Measurements from ENCODE around the gene PSD4. TPM values are rescaled to one million over a fixed set of nuclear protein-coding genes. Genes with fewer than 3 reads are reported as not detected.
A peak's percentile ranks its signal among the peaks of the same experiment; 100 is the strongest.

PSD4 gene
- polyA plus RNA-seq, 5 donors: 13.1 to 20.9 (median 19.2) TPM

DNA sequence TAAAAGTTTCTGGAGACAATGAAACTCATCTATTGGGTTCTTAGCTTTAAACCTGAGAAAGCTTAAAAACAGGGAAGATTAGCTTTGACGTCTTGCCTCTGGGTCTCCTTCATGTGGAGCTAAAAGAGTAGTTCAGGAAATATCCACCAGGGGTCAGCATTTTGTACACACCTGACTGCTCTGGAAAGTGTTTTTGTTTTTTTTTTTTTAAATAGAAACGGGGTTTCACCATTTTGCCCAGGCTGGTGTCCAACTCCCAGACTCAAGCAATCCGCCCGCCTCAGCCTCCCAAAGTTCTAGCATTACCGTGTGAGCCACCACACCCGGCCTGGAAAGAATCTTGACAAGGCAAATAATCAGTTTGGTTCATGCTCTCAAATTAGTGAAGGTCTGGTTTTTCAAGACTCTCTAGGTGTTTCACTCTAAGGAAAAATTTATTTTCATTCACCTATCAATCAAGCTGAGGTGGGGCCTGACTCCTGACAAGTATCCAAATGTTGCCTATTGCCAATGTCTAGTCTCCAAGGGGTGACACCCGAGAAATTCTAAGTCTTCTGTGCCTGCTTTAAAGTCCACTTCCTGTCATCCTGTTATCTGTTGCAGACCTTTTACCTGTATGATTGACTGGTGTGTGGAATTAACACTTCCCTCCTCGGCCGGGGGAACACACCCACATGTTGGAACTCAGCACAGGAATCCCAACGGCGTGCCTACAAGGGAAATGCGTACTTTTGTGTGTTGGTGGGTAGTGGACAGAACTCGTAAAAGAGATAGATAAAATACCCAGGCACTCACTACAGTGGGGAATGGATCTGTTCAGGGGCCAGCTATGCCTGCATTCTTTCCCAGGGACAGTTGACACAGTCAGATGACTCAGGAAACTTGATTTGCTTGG lies 35.1 kb upstream of the PSD4 start:
- DNase-seq: peak; percentile 57 to 69

- no peak for DNase-seq
These were observed 32.3 kb upstream of the PSD4 start for GRCh38 chr2:113141451-113141850.

- no peak for DNase-seq
These were observed 31.5 kb upstream of the PSD4 start for GRCh38 chr2:113142290-113142689.

DNA sequence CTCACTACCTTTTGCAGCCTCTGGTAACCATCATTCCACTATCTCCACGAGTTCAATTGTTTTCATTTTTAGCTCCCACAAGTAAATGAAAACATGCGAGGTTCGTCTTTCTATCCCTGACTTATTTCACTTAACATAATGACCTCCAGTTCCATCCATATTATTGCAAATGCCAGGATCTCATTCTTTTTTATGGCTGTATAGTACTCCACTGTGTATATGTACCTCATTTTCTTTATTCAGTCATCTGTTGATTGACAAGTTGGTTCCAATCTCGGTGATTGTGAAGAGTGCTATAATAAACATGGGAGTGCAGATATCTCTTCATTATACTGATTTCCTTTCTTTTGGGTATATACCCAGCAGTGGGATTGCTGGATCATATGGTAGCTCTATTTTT lies 29.5 kb upstream of the PSD4 start:
- no peak for DNase-seq

DNA sequence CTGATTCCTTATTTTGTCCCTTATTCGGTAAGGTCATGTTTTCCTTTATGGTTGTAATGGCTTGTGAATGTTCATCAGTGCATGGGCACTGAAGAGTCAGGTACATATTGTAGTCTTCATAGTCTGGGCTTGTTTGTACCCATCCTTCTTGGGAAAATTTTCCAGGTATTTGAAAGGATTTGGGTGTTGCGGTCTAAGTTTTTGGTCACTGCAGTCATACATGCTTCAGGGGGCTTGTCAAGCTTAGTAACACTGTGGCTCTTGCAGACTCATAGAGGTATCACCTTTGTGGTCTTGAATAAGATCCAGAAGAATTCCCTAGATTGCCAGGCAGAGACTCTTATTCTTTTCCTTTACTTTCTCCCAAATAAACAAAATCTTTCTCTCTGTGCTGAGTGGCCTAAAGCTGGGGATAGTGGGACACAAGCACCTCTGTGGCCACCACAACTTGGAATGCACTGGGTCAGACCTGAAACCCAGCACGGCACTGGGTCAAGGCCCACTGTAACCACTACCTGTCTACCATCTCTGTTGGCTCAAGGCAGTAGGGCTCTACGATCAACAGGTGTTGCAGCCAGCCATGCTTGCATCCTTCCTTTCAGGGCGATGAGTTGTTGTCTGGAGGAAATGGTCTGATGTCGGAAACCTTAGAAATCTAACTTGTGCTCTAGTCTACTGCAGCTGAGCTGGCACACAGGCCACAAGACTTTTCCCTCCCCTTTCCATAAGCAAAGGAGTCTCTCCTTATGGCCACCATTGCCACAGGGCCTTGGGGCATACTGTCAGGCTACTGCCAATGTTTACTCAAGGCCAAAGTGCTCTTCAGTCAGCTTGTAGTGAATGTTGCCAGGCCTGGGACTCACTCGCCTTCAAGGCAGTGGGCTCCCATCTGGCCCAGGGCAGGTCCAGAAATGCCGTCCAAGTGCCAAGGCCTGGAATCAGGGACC lies 24.9 kb upstream of the PSD4 start:
- DNase-seq: no peak

GRCh38 chr2:113149553-113150257 lies 24.1 kb upstream of the PSD4 start:
- no peak for DNase-seq

DNA sequence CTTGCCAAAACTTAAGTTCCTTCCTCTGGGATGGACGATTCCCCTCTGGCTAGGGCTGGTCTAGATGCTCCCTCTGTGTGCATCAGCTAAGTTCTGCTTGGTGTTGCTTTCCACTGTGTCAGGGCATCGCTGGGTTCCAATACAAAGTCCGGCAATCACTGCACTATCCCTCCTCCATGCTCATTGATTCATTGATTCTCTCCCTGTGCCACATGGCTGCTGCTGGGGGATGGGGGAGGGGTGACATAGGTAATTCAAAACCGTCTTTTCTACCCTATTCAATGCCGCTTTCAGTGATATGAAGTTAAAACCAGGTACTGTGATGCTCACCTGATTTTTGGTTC lies 23.5 kb upstream of the PSD4 start:
- DNase-seq: no peak

- DNase-seq: no peak
These were observed 18.4 kb upstream of the PSD4 start for GRCh38 chr2:113155331-113155730.

DNA sequence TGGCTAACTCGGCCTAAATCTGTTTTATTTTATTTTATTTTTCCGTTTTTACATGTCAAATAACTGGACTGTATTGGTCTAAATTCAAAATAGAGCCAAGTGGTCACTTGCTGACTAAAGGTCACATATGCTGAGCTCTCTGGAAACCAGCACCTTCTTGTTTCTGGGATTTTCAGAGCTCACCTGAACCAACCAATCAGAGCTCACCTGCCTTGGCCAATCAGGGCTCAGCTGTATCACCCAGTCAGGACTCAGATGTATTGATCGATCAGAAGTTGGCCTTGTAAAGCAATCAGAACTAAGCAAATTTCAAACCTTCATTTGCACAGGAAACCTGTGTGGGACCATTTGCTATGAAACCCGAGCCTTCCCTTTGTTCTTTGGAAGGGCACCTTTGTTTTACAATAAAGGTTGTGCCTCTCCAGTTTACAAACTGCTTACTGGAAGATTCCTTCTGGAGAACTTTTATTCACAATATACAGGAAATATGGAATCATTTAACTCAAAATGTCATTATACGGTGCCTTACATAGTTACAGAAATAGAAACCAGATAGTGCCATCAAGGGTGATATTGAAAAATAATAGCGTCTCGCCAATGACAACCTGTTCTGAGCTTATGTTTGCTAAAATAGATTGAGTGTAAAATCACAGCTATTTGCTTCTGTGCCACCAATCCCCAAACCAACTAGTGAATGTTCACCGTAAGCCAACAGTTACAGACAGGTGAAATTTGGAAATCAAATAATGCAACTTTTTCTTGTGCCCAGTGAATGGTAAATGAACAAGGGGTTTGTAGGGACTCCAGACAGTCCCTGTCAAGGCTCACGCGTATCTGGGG lies 17.3 kb upstream of the PSD4 start:
- no peak for DNase-seq

GRCh38 chr2:113157118-113157896 lies 16.5 kb upstream of the PSD4 start:
- peak; percentile 32 to 64 for DNase-seq

- DNase-seq: no peak
These were observed 15.6 kb upstream of the PSD4 start for GRCh38 chr2:113157897-113158753.

DNA sequence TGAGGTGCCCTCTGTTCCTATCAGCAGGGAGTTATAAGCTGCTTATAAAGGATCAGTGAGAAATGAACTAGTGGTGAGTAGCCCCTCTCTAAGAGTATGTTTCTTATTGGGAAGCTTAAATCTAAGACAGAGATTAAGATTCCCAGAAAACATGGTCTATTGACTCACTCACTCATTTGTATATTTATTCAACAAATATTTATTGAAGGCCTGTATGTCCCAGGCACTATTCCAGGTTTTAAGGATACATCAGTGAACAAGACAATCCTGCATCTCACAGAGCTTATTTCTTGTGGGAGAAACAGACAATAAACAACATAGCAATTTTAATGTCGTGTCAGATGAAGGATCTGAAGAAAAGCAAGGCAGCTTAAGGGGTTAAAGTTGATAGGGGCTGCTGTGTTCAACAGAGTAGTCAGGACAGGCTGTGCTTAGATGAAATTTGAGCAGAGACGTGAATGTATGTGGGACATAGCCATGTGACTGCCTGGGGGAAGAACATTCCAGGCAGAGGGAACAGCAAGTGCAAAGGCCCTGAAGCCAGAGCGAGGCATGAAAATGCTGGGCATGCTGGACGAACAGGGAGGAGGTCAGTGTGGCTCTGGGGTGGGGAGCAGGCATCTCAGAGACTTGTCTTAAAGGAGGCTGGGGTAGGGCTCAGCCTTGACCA lies 14.8 kb upstream of the PSD4 start:
- no peak for DNase-seq

DNA sequence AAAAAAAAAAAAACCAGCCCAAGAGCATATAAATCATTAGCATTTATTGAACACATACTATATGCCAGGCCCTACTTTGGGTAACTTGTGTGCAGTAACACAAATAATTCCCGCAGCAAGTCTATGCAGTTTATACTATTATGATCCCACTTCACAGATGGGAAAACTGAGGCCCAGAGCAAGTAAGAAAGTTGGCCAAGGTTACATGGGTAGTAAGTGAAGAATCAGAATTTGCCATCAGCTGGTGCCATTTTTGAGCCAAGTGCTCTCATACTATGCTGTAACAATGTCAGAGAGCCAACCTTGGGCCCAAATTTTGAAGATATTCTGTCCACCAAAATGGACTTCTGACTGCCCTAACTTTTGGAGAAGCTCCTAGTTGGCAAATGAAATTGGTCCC lies 13.5 kb upstream of the PSD4 start:
- DNase-seq: no peak

DNA sequence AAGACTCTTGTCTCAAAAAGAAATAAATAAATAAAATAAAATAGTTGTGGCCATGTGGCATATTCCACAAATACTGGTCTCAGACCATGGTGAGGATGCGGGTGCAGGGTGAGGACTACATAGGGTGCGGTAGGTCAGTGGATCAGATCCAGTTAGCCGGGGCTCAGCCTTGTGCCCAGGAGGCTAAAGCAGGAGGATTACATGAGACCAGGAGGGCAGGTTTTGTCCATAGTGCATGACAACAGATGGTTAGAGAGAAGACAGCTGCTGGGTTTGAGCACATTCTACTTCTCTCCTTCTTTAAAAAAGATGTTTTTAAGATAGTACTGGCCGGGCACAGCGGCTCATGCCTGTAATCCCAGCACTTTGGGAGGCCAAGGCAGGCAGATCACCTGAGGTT lies 12.8 kb upstream of the PSD4 start:
- DNase-seq: no peak

DNA sequence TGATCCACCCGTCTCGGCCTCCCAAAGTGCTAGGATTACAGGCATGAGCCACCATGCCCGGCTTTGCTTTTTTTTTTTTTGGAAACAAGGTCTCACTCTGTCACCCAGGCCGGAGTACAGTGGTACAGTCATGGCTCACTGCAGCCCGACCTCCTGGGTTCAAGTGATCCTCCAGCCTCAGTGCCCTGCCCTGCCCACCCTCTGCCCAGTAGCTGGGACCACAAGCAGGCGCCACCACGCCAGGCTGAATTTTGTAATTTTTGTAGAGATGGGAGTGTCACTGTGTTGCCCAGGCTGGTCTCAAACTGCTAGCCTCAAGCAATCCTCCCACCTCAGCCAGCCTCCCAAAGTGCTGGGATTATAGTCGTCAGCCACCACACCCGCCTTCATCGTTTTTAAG lies 11.6 kb upstream of the PSD4 start:
- DNase-seq: no peak

DNA sequence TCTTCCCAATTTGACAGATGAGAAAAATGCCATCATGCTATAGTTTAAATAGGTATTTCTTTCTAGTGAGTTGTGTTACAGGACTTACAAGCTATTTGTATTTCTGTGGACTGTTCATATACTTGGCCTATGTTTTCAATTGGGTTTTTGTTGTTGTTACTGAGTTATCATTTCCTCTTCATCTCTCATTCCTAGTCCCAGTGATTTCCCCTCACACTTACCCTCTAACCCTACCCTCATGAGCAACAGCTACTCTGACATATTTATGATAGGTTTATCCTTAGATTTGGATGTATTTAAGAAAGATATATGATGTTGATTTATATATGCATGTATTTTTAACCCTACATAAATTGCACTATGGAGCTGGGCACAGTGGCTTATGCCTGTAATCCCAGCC lies 10.9 kb upstream of the PSD4 start:
- DNase-seq: no peak

GRCh38 chr2:113164215-113164929 lies 9.4 kb upstream of the PSD4 start:
- no peak for DNase-seq

- DNase-seq: no peak
These were observed 8.7 kb upstream of the PSD4 start for GRCh38 chr2:113164930-113165585.

All from right lung (tissue), 5 donors.